GM18873 (cell line): ENCODE results near the gene RPL6.
"Not testable (repeated sequence)": the region's sequence is repeated elsewhere in the genome, so short reads cannot be mapped to it uniquely, and the experiment has no call there.

Experiments used
- ATAC-seq: cut with Tn5 transposase; IDR thresholded peaks from one replicate; pipeline ENCODE4 v1.9.1; 2021; ENCODE audit warnings: mild to moderate bottlenecking, moderate library complexity, moderate number of reproducible peaks; ENCODE audit not compliant: unreplicated experiment, low FRiP score

The RPL6 gene

GRCh38 chr12:112409064-112409905 lies at the start of gene RPL6:
Gene RPL6 (minus strand): TSS chr12:112409605. CDS start chr12:112408656, 949 bp downstream.
- ATAC-seq: peak; percentile 58

DNA sequence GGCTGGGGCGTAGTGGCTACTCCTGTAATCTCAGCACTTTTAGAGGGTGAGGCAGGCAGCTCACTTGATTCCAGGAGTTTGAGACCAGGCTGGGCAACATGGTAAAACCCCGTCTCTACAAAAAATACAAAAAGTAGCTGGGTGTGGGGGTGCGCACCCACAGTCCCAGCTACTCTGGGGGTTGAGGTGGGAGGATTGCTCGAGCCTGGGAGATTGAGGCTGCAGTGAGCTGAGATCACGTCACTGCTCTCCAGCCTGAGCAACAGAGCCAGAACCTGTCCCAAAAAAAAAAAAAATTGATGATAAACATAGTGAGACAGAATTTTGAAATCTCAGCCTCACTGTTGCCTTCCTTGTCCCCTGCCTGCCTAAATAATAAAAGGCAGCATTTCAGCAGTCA lies 49.3 kb upstream of the RPL6 start:
- no peak for ATAC-seq

DNA sequence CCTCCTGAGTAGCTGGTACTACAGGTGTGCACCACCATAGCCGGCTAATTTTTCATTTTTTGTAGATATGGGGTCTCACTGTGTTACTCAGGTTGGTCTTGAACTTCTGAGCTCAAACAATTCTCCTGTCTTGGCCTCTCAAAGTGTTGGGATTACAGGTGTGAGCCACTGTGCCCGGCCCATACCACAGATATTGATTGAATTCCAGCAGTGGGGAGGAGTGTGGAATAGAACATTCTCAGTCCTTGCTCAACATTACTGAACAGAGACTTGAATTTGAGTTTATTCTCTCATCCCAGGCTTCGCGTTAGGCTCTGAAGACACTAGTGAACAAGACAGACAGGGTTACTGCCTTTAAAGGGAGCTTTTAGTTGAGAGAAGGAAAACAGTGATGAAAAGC lies 48.9 kb upstream of the RPL6 start:
- no peak for ATAC-seq

DNA sequence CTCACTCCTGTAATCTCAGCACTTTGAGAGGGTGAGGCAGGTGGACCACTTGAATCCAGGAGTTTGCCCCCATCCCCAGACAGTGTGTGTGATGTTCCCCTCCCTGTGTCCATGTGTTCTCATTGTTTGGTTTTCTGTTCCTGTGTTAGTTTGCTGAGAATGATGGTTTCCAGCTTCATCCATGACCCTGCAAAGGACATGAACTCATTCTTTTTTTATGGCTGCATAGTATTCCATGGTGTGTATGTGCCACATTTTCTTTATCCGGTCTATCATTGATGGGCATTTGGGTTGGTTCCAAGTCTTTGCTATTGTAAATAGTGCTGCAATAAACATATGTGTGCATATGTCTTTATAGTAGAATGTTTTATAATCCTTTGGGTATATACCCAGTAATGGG lies 47.7 kb upstream of the RPL6 start:
- not testable (repeated sequence) for ATAC-seq

DNA sequence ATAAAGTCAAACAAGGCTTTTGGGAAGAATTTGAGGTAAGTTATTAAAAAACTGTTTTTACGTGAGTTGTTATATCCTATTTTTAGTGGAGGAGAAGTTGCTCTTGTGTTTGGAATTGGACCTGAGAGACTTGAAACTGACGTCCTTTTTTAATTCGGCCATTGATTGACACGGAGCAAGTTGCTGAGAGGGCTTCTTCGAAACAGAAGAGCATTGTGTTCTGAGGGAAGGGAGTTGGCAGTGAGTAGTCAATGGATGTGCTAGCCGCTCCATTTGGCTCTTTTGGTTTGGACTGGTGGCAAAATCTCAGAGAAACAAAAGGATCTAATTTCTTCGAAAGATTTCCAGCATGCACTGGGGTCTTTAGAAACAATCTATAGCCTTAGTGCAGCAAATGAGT lies 46.6 kb upstream of the RPL6 start:
- ATAC-seq: no peak

GRCh38 chr12:112450725-112451124 lies 41.3 kb upstream of the RPL6 start:
- no peak for ATAC-seq

GRCh38 chr12:112448165-112448564 lies 38.8 kb upstream of the RPL6 start:
- ATAC-seq: not testable (repeated sequence)

DNA sequence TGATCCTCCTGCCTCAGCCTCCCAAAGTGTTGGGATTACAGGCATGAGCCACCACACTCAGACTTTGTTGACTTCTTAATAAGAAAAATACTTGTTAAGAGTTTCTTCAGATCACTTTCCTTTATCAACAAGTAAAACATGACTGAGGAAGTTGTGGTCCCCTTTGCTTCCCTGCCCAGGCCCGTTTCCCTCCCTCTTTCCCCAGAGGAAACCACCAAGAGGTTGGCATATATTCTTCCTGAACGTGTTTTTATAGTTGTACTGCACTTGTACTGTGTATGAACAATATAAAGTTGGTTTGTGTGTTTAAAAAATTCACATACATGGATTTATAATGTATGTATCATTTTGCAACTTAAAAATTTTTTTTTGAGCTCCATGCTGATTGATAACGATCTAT lies 37.7 kb upstream of the RPL6 start:
- no peak for ATAC-seq

DNA sequence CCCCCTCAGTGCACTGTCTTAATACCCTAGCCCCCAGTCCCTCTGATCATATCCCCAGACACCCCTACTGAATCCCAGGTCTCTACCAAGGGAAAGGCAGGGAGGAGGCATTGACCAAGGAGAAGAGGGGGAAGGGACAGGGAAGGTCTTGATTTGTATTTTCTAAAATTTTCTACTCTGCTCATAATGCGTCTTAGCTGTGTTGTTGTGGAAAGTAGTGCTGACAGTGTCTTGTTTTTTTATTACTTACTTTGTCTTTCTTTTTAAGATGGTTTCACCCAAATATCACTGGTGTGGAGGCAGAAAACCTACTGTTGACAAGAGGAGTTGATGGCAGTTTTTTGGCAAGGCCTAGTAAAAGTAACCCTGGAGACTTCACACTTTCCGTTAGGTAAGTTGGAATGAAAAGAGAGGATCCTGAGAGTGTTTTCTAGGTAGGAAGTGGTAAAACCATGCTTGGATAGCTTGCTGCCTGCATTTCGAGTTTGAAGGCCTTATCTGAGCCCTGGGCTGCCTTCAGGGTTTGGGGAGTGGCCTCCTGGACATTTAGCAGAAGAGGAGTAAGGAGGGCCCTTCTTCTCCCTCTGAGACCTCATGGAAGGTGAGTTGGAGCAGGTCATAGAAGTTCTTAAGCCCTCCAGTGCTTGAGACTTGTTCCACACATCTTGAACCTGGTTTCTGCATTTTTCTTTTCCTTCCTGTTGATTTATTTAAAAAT lies 36.8 kb upstream of the RPL6 start:
- no peak for ATAC-seq

DNA sequence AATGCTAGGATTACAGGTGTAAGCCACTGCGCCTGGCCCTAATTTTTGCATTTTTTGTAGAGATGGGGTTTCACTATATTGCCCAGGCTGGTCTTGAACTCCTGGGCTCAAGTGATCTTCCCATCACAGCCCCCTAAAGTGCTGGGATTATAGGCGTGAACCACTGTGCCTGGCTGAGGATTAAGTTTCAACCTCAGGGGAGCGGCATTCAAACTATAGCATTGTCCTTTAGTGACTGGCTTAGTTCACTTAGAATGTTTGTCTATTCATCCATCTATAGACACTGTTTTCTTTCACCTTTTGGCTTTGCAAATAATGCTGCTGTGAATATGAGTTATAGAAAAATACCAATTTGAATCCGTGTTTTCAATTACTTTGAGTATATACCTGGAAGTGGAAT lies 34.5 kb upstream of the RPL6 start:
- ATAC-seq: no peak

DNA sequence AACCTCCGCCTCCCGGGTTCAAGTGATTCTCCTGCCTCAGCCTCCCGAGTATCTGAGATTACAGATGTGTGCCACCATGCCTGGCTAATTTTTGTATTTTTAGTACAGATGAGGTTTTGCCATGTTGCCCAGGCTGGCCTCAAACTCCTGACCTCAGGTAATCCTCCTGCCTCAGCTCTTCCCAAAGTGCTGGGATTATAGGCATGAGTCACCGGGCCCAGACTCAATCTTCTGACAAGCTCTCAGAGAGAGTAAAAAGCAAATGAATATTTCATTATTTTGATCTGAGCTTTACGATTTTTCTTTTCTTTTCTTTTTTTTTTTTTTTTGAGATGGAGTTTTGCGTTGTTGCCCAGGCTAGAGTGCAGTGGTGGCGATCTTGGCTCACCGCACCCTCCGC lies 31.2 kb upstream of the RPL6 start:
- ATAC-seq: not testable (repeated sequence)

DNA sequence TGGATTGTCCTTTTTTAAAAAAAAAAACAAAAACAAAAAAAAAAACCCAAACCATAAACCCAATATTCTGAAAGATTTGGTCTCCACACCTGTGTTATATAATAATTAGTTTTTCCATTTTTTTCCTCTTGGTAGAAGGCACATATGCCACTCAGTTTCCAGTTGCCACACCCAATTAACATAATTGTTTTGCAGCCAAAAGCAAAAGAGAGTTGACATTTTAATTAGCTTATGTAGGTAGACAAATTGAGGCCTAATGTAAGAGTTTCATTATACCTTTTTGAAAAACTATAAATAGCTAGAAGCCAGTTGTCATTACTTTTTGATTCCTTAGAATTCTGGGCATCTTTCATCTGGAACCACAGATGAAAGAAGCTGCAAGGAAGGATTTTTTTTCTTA lies 30.4 kb upstream of the RPL6 start:
- ATAC-seq: no peak

DNA sequence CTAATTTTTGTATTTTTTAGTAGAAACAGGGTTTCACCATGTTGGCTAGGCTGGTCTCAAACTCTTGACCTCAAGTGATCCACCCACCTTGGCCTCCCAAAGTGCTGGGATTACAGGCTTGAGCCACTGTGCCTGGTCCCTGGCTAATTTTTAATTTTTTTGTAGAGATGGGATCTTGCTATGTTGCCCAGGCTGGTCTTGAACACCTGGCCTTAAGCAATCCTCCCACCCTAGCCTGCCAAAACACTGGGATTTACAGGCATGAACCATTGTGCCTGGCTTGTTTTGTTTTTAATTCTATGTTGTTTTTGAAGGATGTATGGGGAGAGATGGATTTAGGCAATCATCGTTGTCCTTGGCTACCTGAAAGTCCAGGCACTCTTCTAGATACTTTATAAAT lies 29.2 kb upstream of the RPL6 start:
- not testable (repeated sequence) for ATAC-seq

GRCh38 chr12:112433551-112433950 lies 24.1 kb upstream of the RPL6 start:
- no peak for ATAC-seq

GRCh38 chr12:112431965-112432364 lies 22.6 kb upstream of the RPL6 start:
- no peak for ATAC-seq

DNA sequence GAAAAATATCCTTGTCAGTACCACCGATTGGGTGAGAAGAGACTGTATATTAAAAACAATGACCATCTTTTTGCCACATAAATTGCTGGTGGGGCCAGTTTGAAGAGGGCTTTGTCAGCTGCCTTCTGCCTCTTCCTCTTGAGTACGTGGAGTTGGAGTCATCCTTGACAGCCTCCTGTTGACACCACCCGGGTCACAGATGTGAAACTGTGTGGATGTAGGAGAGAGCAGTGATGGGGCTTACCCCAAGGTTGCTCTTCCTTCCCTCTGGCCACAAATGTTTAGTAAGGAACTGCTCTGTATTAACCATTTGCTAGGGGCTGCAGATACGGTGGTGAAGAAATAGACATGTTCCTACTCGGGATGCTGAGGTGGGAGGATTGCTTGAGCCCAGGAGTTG lies 21.5 kb upstream of the RPL6 start:
- ATAC-seq: no peak

- ATAC-seq: no peak
Measured at GRCh38 chr12:112427760-112428159, 18.4 kb upstream of the RPL6 start.

DNA sequence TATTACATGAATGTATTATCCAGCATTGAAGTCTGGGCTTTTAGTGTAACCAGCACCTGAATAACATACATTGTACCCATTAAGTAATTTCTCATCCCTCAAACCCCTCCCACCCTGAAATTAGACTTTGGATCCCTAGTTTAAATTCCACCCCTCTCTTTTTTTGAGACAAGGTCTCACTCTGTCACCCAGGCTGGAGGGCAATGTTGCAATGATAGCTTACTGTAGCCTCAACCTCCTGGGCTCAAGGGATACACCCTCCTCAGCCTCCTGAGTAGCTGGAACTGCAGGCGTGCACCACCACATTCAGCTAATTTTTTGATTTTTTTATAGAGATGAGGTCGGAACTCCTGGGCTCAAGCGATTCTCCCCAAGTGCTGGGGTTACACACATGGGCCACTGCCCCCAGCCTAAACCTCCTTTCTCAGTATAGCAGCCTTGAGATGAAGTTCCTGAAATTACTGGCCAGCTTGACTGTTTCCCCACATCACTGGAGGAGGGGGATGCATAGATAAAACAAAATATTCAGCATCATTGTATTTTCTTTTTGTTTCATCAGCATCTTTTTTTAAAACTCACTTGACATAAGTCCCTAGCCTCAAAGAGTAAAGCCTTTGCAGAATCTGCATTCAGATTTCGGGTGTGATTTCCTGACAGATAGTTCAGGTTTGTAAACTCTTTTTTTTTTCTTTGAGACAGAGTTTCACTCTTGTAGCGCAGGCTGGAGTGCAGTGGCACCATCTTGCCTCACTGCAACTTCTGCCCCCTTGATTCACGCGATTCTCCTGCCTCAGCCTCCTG lies 16.4 kb upstream of the RPL6 start:
- ATAC-seq: no peak

GRCh38 chr12:112424126-112424525 lies 14.7 kb upstream of the RPL6 start:
- no peak for ATAC-seq

DNA sequence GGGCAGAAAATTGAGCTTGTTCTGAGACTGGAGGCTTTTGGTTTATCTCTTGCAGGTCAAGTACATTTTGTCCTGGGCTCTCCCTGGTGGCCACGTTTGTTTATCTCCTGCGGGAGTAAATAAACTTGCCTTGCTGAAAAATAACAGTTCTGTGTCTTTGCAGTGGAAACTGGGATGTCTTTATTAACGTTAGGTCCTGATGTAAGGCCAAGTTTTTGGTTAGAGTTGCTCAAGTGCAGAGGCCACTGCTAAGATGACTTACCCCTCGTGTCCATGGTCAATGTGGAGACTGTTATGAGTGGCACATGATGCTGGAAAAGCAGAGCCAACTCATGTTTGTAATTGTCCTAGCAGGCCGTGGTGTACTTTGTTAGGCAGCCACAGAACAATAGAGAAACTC lies 13.1 kb upstream of the RPL6 start:
- no peak for ATAC-seq

DNA sequence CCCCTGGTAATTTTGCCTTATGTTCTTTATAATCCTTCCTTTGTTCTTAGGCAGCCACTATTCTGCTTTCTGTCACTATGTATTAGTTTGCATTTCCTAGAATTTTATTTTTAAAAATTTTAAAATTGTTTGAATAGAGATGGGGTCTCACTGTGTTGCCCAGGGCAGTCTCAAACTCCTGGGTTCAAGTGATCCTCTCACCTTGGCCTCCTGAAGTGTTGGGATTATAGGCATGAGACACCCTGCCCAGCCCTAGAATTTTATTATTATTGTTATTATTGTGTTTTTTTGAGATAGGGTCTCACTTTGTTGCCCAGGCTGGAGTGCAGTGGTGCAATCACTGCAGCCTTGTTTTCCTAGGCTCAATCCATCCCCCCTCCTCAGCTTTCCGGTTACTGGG lies 12.0 kb upstream of the RPL6 start:
- no peak for ATAC-seq
